ENCODE results near the gene LRRK1. TPM values are rescaled to one million over a fixed set of nuclear protein-coding genes. Genes with fewer than 3 reads are reported as not detected.

The LRRK1 gene
- total and polyA plus RNA-seq, 2 of the 4 experiments (the other 2 are of a cell fraction) = 3.0 to 5.8 TPM

DNA sequence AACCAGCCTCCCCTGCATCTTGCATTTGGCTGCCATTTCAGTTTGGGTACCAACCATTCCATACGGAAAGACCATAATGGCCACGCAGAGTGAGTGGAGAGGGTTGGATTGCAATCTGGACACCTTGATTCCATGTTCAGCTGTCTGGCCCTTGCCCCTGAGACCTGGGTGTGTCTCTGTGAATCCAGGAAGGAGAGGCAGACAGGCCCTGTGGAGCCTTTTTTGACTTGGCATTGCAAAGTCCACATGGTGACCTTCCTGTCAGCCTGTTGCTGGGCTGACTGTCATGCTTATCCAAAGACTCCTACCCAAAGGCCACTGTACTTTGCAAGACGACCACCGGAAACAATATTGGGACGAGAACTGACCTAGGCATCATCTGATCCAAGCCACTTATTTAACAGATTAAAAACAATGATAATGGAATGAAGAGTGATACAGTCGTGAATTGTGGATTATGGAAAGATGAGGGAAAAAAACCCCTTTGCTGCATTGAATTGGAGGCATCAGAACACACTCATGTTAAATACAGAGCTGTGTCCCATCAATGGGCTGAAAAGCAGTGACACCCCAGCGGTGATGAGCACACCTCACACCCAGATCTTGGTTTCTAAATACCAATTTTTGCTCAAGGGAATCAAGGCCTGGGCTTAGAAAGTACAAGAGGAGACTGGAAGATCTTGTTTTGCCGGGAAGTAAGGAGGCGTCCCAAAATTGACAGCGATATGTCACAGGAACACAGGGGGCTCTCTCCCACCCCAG lies 86.0 kb downstream of the LRRK1 start (continued):
- TF ChIP-seq BHLHE40 (IDR thresholded peaks at IDR 0.05; ENCODE audit: low read depth, low read length) = no peak

- no peak overlapping the region for H3K27ac ChIP-seq (ENCODE audit: insufficient read depth, low read length)
- H3K14ac ChIP-seq (replicated peaks; ENCODE audit: low read depth, low read length) = no peak overlapping the region; the same call in 1 of the 2 replicates
- H4K20me1 ChIP-seq (ENCODE audit: insufficient read depth, low read length) = no peaks in the 10 kb centered on the region; the same call in 1 of the 2 replicates
- no peaks in the 10 kb centered on the region for H3K27me3 ChIP-seq (ENCODE audit: control insufficient read depth, insufficient read depth, low read length)
- ATAC-seq (ENCODE audit: low read depth) = peak; percentile 83
- H3K9ac ChIP-seq (ENCODE audit: low read depth, low read length) = no peak overlapping the region
- H3K4ac ChIP-seq (ENCODE audit: low read depth, low read length) = peak overlapping the region; percentile 60; the same call in 1 of the 2 replicates
- no TSS peak for BruUV-seq (replicated peaks)
- peak overlapping the region; percentile 47; the same call in 1 of the 2 replicates for H2BK20ac ChIP-seq (ENCODE audit: low read depth, low read length)
- intact Hi-C loops (cut with micrococcal nuclease) (loop anchor here (1.0 to 5.0 kb wide), 5 partner anchors 89 to 379 kb away; no protein-coding TSS in a partner anchor), in situ Hi-C loops (cut with MboI; ENCODE audit: low sequenced_read_pairs) (loop anchor here (5.0 kb wide), 2 partner anchors 90 to 370 kb away; partner anchors contain the start of gene LRRK1), dilution Hi-C loops (cut with HindIII; ENCODE audit: low sequenced_read_pairs, unreplicated experiment) (loop anchor here (25.0 kb wide), 1 partner anchor 370 kb away; no protein-coding TSS in a partner anchor)
- H3K9me1 ChIP-seq (ENCODE audit: insufficient read depth, low read length) = peaks cover 3% of the 10 kb centered on the region; the same call in 1 of the 2 replicates
- H2AFZ ChIP-seq (replicated peaks; ENCODE audit: low read length, poor library complexity) = peak overlapping the region; percentile 92
- no peaks in the 10 kb centered on the region for H3K4me1 ChIP-seq (ENCODE audit: control insufficient read depth, insufficient read depth, low read length)
- peaks cover 6% of the 10 kb centered on the region for H3K9me3 ChIP-seq (ENCODE audit: control insufficient read depth, insufficient read depth, low read length)
- H3K79me1 ChIP-seq (ENCODE audit: low read depth in 1 of 2, low read length in 2 of 2) = no peaks in the 10 kb centered on the region
- peak overlapping the region; percentile 83 for H2AK9ac ChIP-seq (replicated peaks; ENCODE audit: low read depth, low read length, poor library complexity)
- peak overlapping the region; percentile 85; the same call in 1 of the 3 replicates for H2BK15ac ChIP-seq (ENCODE audit: low read depth, low read length)
- WGBS, 2 experiments (ENCODE audit: extremely low coverage in 2 of 2, insufficient read length in 1 of 2) = 22% methylated on average over 17 of the region's 27 CpGs; no CpG with 5 or more reads in 1 of the 2 experiments
- 0 out of 2 replicates have a peak, but pooled peaks cover 2% of the 10 kb centered on the region for H3K36me3 ChIP-seq (ENCODE audit: control insufficient read depth, insufficient read depth, low read length)
- H2AK5ac ChIP-seq (ENCODE audit: low read depth, low read length) = peak overlapping the region; percentile 81; the same call in 1 of the 2 replicates
- H3K4me2 ChIP-seq (ENCODE audit: low read depth, low read length) = no peak overlapping the region
- no peak overlapping the region for H3K23ac ChIP-seq (ENCODE audit: low read depth, low read length)
- peak overlapping the region; percentile 58; the same call in 1 of the 2 replicates for H2BK120ac ChIP-seq (ENCODE audit: low read depth, low read length)
- CTCF ChIA-PET = interaction anchor here (0.6 to 3.0 kb wide), 10 partner anchors 10 to 382 kb away, joined by 3 to 44 read pairs (median 4); partner anchors contain the start of gene LRRK1
- H3K56ac ChIP-seq (ENCODE audit: extremely low read depth, insufficient read depth, low read length) = peak overlapping the region; percentile 22; the same call in 1 of the 2 replicates
- peak overlapping the region; percentile 36 for H2BK5ac ChIP-seq (ENCODE audit: low read depth, low read length, poor library complexity, severe bottlenecking)
- 0 out of 2 replicates have a peak overlapping the region, but pooled peaks have one; percentile 60 for H4K5ac ChIP-seq (ENCODE audit: low read depth, low read length)
- DNase-seq = peak; percentile 73
- no peak overlapping the region for H4K91ac ChIP-seq (ENCODE audit: insufficient read depth, low read depth, low read length)
- H3K18ac ChIP-seq (ENCODE audit: low read depth, low read length) = no peak overlapping the region
- POLR2A ChIA-PET (ENCODE audit: unreplicated experiment) = interaction anchor here (0.6 kb wide), 1 partner anchor 89 kb away, joined by 4 read pairs; the partner anchor contains the start of gene LRRK1
- no peak overlapping the region for H3K4me3 ChIP-seq (ENCODE audit: insufficient read depth, low read depth, low read length)
- peak overlapping the region in 1 of 2 experiments; percentile 83; a peak in 2 of 4 replicates for H4K8ac ChIP-seq (ENCODE audit: low read depth in 2 of 2, low read length in 2 of 2)
- no peak for TF ChIP-seq MXI1 (IDR thresholded peaks at IDR 0.05; ENCODE audit: borderline replicate concordance, low read depth, low read length)
- TF ChIP-seq BHLHE40 (IDR thresholded peaks at IDR 0.05; ENCODE audit: low read depth, low read length) = peak; percentile 54; the same call in 1 of the 2 replicates
- TF ChIP-seq, protein P1, sequence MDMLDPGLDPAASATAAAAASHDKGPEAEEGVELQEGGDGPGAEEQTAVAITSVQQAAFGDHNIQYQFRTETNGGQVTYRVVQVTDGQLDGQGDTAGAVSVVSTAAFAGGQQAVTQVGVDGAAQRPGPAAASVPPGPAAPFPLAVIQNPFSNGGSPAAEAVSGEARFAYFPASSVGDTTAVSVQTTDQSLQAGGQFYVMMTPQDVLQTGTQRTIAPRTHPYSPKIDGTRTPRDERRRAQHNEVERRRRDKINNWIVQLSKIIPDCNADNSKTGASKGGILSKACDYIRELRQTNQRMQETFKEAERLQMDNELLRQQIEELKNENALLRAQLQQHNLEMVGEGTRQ (IDR thresholded peaks at IDR 0.05; ENCODE audit: low read depth, low read length) = 0 out of 2 replicates have a peak, but pooled peaks have one; percentile 21
- no peak for TF ChIP-seq ELK1 (IDR thresholded peaks at IDR 0.05; ENCODE audit: borderline replicate concordance, low read depth, low read length)
- TF ChIP-seq CEBPB (IDR thresholded peaks at IDR 0.05; ENCODE audit: low read depth, low read length) = 0 out of 2 replicates have a peak, but pooled peaks have one; percentile 55
- TF ChIP-seq RFX5 (IDR thresholded peaks at IDR 0.05; ENCODE audit: low read depth, low read length) = no peak
- peak; percentile 98 for TF ChIP-seq RAD21 (IDR thresholded peaks at IDR 0.05; ENCODE audit: low read length)
- TF ChIP-seq POLR2A (IDR thresholded peaks at IDR 0.05; ENCODE audit: low read depth, low read length) = 0 out of 2 replicates have a peak, but pooled peaks have one; percentile 58
- peak; percentile 97 for TF ChIP-seq SMC3 (IDR thresholded peaks at IDR 0.05; ENCODE audit: low read depth, low read length)
- no peak for TF ChIP-seq MAZ (IDR thresholded peaks at IDR 0.05; ENCODE audit: borderline replicate concordance, low read depth, low read length)
Observed at GRCh38 chr15:101006931-101007691, 88.0 kb downstream of the LRRK1 start.
